Ishikawa (cell line): Measurements from ENCODE around the gene DDIT4L.

Experiments used
- CEBPB ChIP-seq: IDR thresholded peaks from 2 replicates; pipeline ENCODE4 v1.6.1; 2012
- CREB1 ChIP-seq: IDR thresholded peaks from 2 replicates; pipeline ENCODE4 v1.6.1; 2012; ENCODE audit warnings: low read depth
- EGR1 ChIP-seq: IDR thresholded peaks from 2 replicates; pipeline ENCODE4 v1.6.1; 2012
- FOXM1 ChIP-seq: IDR thresholded peaks from 2 replicates; pipeline ENCODE4 v1.6.1; 2012; ENCODE audit warnings: low read depth, borderline replicate concordance
- MAX ChIP-seq: IDR thresholded peaks from 2 replicates; pipeline ENCODE4 v1.6.1; 2012
- NFIC ChIP-seq: IDR thresholded peaks from 2 replicates; pipeline ENCODE4 v1.6.1; 2012
- RAD21 ChIP-seq: IDR thresholded peaks from 2 replicates; pipeline ENCODE4 v1.6.1; 2012; ENCODE audit warnings: low read depth
- TAF1 ChIP-seq: IDR thresholded peaks from 2 replicates; pipeline ENCODE4 v1.6.1; 2012; ENCODE audit warnings: low read depth, mild to moderate bottlenecking
- TCF12 ChIP-seq: IDR thresholded peaks from 2 replicates; pipeline ENCODE4 v1.6.1; 2012; ENCODE audit warnings: low read depth
- TEAD4 ChIP-seq: IDR thresholded peaks from 2 replicates; pipeline ENCODE4 v1.6.1; 2012
- USF1 ChIP-seq: IDR thresholded peaks from 2 replicates; pipeline ENCODE4 v1.6.1; 2012
- YY1 ChIP-seq: IDR thresholded peaks from 2 replicates; pipeline ENCODE4 v1.6.1; 2012; ENCODE audit warnings: low read depth
- ZBTB7A ChIP-seq: IDR thresholded peaks from 2 replicates; pipeline ENCODE4 v1.6.1; 2012; ENCODE audit warnings: low read depth
- TF ChIP-seq, protein P1 (sequence below): IDR thresholded peaks from 2 replicates; pipeline ENCODE4 v1.6.1; 2012; ENCODE audit warnings: low read depth, mild to moderate bottlenecking

DDIT4L gene

DNA sequence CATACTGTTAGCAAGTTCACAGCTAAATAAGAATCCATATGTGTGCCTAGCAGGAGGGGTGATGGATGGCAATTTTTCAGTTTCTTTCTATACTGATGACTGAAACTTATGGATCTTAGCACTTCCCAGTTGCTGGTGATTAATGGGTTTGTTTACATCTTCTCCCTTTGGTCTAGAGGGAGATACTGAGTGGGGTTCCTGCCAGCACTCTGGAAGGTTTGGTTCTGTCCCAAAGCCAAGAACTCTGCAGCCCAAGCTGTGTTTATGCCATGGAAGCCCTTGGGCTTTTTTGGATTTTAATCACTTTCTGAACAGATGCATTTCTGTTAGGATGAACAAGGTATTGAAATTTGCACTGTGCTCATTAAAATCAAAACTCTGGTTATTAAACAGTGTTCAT is 43.5 kb downstream of the DDIT4L start:
- TF ChIP-seq TEAD4 (no peak), ZBTB7A (no peak), EGR1 (no peak), RAD21 (no peak), MAX (no peak), TCF12 (no peak), FOXM1 (no peak), CEBPB (no peak), YY1 (no peak), CREB1 (no peak), NFIC (no peak), USF1 (no peak), TAF1 (no peak)
- TF ChIP-seq, protein P1, sequence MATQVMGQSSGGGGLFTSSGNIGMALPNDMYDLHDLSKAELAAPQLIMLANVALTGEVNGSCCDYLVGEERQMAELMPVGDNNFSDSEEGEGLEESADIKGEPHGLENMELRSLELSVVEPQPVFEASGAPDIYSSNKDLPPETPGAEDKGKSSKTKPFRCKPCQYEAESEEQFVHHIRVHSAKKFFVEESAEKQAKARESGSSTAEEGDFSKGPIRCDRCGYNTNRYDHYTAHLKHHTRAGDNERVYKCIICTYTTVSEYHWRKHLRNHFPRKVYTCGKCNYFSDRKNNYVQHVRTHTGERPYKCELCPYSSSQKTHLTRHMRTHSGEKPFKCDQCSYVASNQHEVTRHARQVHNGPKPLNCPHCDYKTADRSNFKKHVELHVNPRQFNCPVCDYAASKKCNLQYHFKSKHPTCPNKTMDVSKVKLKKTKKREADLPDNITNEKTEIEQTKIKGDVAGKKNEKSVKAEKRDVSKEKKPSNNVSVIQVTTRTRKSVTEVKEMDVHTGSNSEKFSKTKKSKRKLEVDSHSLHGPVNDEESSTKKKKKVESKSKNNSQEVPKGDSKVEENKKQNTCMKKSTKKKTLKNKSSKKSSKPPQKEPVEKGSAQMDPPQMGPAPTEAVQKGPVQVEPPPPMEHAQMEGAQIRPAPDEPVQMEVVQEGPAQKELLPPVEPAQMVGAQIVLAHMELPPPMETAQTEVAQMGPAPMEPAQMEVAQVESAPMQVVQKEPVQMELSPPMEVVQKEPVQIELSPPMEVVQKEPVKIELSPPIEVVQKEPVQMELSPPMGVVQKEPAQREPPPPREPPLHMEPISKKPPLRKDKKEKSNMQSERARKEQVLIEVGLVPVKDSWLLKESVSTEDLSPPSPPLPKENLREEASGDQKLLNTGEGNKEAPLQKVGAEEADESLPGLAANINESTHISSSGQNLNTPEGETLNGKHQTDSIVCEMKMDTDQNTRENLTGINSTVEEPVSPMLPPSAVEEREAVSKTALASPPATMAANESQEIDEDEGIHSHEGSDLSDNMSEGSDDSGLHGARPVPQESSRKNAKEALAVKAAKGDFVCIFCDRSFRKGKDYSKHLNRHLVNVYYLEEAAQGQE, result no peak
